Measurements from ENCODE around the gene CDYL.

GRCh38 chr6:4804095-4804494 lies 27.9 kb downstream of the CDYL start:
- TF ChIP-seq, protein P1, sequence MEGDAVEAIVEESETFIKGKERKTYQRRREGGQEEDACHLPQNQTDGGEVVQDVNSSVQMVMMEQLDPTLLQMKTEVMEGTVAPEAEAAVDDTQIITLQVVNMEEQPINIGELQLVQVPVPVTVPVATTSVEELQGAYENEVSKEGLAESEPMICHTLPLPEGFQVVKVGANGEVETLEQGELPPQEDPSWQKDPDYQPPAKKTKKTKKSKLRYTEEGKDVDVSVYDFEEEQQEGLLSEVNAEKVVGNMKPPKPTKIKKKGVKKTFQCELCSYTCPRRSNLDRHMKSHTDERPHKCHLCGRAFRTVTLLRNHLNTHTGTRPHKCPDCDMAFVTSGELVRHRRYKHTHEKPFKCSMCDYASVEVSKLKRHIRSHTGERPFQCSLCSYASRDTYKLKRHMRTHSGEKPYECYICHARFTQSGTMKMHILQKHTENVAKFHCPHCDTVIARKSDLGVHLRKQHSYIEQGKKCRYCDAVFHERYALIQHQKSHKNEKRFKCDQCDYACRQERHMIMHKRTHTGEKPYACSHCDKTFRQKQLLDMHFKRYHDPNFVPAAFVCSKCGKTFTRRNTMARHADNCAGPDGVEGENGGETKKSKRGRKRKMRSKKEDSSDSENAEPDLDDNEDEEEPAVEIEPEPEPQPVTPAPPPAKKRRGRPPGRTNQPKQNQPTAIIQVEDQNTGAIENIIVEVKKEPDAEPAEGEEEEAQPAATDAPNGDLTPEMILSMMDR (IDR thresholded peaks at IDR 0.05): no peak
- no peak for TF ChIP-seq EP300 (IDR thresholded peaks at IDR 0.05)

All from ovary (tissue), 3 donors.